Ascending aorta (tissue), 2 donors: ENCODE results near the gene CDK19. TPM values are rescaled to one million over a fixed set of nuclear protein-coding genes. Genes with fewer than 3 reads are reported as not detected.

ENCODE experiments used
- DNase-seq, 2 donors: peaks; one replicate each; pipeline ENCODE4 v3.0.0-alpha.2; 2019; ENCODE audit warnings: low spot score in 2 of 2
- H3K27ac ChIP-seq, 2 donors: fragments of 200-600 bp; sonication (generic); one replicate each; pipeline ENCODE4 v1.5.1; 2016 to 2017; ENCODE audit warnings: mild to moderate bottlenecking in 1 of 2
- H3K27me3 ChIP-seq: fragments of 200-600 bp; sonication (generic); one replicate; pipeline ENCODE4 v1.5.1; 2017
- H3K36me3 ChIP-seq, 2 donors: fragments of 200-600 bp; sonication (generic); one replicate each; pipeline ENCODE4 v1.5.1; 2016
- H3K4me1 ChIP-seq, 2 donors: fragments of 200-600 bp; sonication (generic); one replicate each; pipeline ENCODE4 v1.5.1; 2016 to 2017; ENCODE audit warnings: mild to moderate bottlenecking in 1 of 2
- H3K4me3 ChIP-seq, 2 donors: fragments of 200-600 bp; sonication (generic); one replicate each; pipeline ENCODE4 v1.5.1; 2016 to 2017; ENCODE audit warnings: mild to moderate bottlenecking in 1 of 2
- H3K9me3 ChIP-seq, 2 donors: fragments of 200-600 bp; sonication (generic); one replicate each; pipeline ENCODE4 v1.5.1; 2016
- intact Hi-C: fragments of 100-400 bp; cut with DNase I; formaldehyde crosslinking; loops from one replicate; pipeline ENCODE4 v1.15.1; 2023
- total RNA-seq: library from RNA; depleted of rRNA; stranded (reverse); fragments of >200 nt; gene quantifications from one replicate; pipeline ENCODE4 v1.1.0, GENCODE V29; 2016
- TF ChIP-seq, protein P1 (sequence below), 3 experiments: fragments of 200-600 bp in 2 of 3; fragments of 450-650 bp in 1 of 3; sonication (generic) in 2 of 3; IDR thresholded peaks; one replicate each; pipeline ENCODE4 v1.5.1; 2016 to 2019; ENCODE audit warnings: antibody characterized with exemption in 3 of 3, mild to moderate bottlenecking in 1 of 3, moderate library complexity in 1 of 3

CDK19 gene
- total RNA-seq, 1 donor from 2014 or later: 5.2 TPM

DNA sequence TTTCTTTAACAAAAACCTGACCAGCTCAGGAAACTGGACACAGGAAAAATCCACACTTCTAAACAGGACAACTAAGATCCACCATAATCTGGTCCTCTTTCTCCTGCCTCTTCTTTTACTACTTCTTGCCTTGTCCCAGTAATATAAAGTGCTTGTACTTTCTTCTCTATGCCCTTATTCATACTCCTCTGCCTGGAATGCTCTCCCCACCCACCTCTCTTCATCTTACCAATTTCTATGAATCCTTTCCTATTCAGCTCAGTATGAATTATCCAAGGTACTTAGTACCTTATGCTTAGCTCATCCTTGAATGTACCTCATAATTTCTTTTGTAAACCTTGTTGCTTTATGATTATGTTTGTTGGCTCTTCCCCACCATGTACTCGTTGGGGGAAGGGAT lies 159.4 kb downstream of the CDK19 start:
- no peaks in the 10 kb centered on the region for H3K27me3 ChIP-seq

GRCh38 chr6:110654096-110654820 lies 161.0 kb downstream of the CDK19 start:
- TF ChIP-seq, protein P1, sequence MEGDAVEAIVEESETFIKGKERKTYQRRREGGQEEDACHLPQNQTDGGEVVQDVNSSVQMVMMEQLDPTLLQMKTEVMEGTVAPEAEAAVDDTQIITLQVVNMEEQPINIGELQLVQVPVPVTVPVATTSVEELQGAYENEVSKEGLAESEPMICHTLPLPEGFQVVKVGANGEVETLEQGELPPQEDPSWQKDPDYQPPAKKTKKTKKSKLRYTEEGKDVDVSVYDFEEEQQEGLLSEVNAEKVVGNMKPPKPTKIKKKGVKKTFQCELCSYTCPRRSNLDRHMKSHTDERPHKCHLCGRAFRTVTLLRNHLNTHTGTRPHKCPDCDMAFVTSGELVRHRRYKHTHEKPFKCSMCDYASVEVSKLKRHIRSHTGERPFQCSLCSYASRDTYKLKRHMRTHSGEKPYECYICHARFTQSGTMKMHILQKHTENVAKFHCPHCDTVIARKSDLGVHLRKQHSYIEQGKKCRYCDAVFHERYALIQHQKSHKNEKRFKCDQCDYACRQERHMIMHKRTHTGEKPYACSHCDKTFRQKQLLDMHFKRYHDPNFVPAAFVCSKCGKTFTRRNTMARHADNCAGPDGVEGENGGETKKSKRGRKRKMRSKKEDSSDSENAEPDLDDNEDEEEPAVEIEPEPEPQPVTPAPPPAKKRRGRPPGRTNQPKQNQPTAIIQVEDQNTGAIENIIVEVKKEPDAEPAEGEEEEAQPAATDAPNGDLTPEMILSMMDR (IDR thresholded peaks at IDR 0.05): no peak
- Histone ChIP-seq H3K4me1 (peaks cover 0 to 2% of the 10 kb centered on the region in 2 donors), H3K36me3 (no peaks in the 10 kb centered on the region), H3K4me3 (no peak overlapping the region), H3K27ac (no peak overlapping the region), H3K9me3 (no peaks in the 10 kb centered on the region), H3K27me3 (no peaks in the 10 kb centered on the region)
- intact Hi-C loops: no loop called here
- no peak for DNase-seq

More for the DNA sequence above, 159.4 kb downstream of the CDK19 start:
- intact Hi-C loops: no loop called here
- no peaks in the 10 kb centered on the region for H3K9me3 ChIP-seq
- TF ChIP-seq, protein P1 (IDR thresholded peaks at IDR 0.05): no peak
- H3K4me3 ChIP-seq: no peak overlapping the region
- H3K27ac ChIP-seq: no peak overlapping the region
- DNase-seq: no peak
- no peaks in the 10 kb centered on the region for H3K4me1 ChIP-seq
- H3K36me3 ChIP-seq: no peaks in the 10 kb centered on the region

- DNase-seq: no peak
- Histone ChIP-seq H3K4me3 (no peak overlapping the region), H3K9me3 (no peaks in the 10 kb centered on the region), H3K36me3 (no peaks in the 10 kb centered on the region), H3K4me1 (peaks cover 0 to 2% of the 10 kb centered on the region in 2 donors), H3K27ac (no peak overlapping the region), H3K27me3 (no peaks in the 10 kb centered on the region)
- TF ChIP-seq, protein P1 (IDR thresholded peaks at IDR 0.05): no peak
- intact Hi-C loops: no loop called here
Measured at GRCh38 chr6:110653381-110653780, 161.9 kb downstream of the CDK19 start.

DNA sequence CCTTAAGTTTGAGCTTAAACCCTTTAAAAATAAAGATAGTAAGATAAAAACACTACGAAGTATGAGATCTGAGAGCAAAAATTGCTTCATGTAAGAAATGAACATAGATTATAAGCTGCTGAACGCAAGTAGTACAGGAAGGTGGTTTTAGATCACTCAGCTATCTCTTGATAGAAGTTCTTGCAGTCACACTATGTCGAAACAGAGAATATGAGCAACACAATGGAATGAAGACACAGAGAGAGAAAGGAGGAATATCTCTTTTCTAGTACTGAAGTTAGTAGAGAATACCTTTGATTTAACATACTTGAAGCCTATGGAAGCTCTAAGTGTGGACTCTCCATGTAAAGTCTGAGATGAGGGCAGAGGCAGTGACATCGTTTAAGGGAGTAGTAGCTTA lies 162.7 kb downstream of the CDK19 start:
- H3K4me1 ChIP-seq: peaks cover 0 to 2% of the 10 kb centered on the region in 2 donors
- H3K9me3 ChIP-seq: no peaks in the 10 kb centered on the region
- TF ChIP-seq, protein P1 (IDR thresholded peaks at IDR 0.05): no peak

GRCh38 chr6:110650755-110651154 lies 164.5 kb downstream of the CDK19 start:
- TF ChIP-seq, protein P1 (IDR thresholded peaks at IDR 0.05): no peak
- peak overlapping the region; percentile 5 to 38 for H3K27ac ChIP-seq
- peaks cover 0 to 2% of the 10 kb centered on the region in 2 donors for H3K4me1 ChIP-seq
- H3K27me3 ChIP-seq: no peaks in the 10 kb centered on the region
- no peaks in the 10 kb centered on the region for H3K9me3 ChIP-seq
- DNase-seq: no peak
- intact Hi-C loops: no loop called here
- peaks cover 4 to 6% of the 10 kb centered on the region in 2 donors for H3K36me3 ChIP-seq
- H3K4me3 ChIP-seq: no peak overlapping the region

More for the DNA sequence above, 162.7 kb downstream of the CDK19 start:
- Histone ChIP-seq H3K4me3 (no peak overlapping the region), H3K36me3 (no peaks in the 10 kb centered on the region), H3K27me3 (no peaks in the 10 kb centered on the region), H3K27ac (no peak overlapping the region)
- intact Hi-C loops: no loop called here
- DNase-seq: no peak
